ENCODE results near the gene ADRA2C.

Gene ADRA2C

DNA sequence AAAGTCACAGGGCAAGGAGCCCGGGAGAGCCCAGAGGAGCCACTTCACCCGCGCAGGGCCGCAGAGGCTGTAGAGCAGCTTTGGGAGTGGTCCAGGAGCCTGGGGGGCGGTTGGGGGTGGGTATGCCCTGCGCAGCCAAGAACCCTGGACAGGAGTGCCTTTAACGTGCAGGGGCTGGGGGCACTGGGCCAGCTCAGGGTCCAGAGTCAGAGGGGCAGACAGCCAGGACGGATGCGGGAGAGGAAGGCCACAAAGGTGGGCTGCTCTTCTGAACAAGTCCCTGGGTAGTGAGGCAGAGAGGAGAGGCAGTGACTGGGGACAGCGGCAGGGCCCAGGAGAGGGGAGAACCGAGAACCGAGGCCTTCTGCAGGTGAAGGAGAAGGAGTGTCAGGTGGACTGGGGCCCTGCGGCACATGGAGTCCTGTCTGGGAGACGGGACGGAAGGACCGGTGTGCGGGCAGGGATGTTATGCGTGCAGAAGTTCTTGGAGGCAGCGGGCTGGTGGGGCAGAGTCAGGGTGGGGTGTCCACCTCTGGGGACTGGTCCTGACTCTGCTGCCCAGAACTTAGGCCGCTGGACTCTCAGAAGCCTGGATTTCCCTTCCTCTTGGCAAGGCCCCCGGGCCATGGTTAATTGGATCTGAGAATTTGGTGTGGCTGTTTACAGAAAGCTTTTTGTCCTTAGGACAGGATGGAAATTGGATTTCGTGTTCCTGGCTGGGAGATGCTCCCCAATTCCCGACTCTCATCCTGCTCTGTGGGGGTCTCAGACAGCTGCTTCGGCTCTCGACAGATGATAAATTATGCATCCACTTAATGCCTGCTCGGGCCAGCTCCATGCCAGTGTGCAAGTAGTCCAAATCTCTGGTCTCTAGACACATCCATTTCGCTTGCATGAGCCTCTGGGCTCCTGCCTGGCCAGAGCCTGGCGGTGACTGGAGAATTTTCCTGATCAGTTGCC lies 31.9 kb downstream of the ADRA2C start:
- no peak for DNase-seq (ENCODE audit: low read depth in 2 of 2)

DNA sequence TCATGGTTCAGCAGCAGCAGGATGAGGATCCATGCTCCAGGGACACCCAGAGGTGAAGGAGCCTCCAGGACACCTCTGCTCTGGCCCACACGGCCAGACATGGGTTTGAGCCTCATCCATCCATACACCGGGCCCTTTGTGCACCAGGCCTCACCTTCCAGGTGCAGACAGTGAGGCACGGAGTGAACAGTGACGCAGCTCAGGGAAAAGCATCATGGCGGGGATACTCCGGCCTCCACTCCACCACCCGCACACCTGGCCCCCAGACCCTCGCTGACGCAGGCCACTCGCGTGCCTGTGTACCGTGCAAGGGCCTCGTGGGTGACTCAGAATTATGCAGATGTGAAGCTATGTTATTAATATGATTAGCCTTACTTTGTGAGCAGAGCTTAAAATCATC lies 33.3 kb downstream of the ADRA2C start:
- DNase-seq (ENCODE audit: low read depth in 2 of 2): no peak

DNA sequence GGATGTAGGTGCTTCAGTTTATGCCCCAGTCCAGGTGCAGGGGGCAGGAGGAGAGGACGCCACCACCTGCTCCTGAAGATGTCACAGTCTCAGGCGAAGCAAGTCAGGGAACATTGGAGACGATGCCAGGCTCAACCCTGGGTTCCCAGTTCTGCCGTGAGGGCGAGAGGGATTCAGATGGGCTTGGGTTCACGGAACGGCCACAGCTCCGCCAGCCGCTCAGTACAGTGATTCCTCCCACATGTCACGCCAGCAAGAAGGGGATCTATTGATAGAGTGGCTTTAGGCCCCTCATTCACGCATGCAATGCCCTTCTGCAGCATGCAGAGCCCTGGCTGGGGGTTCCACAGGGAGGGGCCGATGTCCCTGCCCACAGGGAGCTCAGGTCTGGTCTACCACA lies 34.2 kb downstream of the ADRA2C start:
- DNase-seq (ENCODE audit: low read depth in 2 of 2): no peak

DNA sequence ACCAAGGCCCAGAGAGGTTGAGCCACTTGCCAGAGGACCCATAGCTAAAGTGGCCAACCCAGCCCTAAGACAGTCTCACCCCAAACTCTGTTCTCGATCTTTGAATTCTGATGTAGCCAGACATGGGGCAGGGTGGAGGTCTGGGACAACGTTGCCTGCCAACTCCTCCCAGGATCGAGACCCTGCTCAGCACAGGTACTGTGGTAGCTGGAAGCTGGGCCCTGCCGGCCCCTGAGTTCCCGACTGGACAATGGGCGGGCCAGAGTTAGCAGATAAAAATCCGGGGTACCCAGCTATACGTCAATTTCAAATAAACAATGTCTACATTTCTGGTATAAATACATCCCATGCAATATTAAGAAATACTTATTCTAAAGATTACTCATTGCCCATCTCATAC lies 35.3 kb downstream of the ADRA2C start:
- no peak for DNase-seq (ENCODE audit: low read depth in 2 of 2)

DNA sequence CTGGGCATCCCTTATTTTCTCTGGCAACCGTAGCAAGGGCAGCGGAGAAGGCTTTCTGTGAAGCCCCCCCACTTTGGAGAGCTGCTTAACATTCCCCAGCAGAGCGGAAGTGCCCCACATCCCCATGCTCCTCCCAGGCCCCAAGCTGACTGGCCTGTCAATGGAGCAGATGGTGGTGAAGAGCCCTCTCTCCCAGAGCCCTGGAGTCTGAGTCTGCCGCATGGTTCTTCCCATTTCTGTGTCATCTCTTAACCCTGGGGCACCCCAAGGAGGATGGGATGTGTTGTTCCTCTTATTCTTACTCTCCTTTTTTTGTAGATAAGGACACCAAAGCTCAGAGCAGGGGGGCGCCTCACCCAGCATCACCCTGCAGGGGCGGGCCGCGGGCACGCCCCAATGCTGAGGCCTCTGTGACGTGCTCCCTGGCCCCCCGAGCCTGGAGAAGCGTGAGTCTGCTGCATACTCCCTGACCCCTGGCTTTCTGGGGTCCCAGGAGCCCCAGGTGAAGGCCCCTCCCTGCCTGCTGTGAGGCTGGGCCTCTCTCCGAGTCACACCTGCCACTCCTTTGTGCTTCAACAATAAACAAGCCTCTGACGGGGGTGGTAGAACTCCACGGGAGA lies 35.9 kb downstream of the ADRA2C start:
- no peak for DNase-seq (ENCODE audit: low read depth in 2 of 2)

DNA sequence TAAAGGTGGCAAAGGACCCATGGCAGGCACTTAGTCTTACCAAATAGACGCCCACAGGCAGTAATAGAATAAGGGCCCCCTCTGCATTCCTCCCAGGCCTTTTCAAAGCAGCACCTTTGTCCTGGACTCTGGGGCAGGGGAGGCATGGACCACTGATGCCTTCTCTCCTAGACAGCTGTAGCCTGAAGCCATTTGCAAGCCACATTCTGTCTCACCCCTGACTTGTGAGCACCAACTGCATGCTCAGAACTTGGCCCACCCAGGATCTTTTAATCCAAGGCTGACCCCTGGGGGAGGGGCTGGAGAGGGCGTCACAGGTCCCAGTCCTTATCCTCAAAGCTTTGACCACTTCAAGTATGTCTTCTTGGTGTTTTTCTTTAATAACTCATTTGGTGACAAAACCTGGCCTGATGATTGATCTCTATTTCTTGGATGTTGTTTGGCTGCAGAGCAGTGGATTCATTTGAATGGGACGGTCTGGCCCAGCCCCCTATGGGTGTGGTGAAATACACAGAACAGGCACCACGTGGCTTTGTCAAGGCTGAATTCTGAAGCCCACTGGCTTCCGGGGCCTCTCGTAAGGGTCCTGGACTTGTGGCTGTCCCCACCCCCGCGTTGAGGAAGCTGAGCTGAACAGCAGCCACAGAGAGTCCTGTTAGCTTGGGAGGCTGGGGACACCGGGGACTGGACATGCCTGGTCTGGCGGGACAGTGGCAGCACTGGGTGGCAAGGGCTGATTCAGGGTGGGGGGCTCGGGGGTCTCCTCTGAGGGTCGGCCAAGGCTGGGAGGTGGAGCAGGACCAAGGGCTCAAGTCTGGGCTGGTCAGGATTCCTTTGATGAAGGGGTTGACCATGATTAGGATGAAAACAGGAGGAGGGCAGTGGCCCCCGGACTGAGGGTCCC lies 36.6 kb downstream of the ADRA2C start:
- DNase-seq (ENCODE audit: low read depth in 2 of 2): no peak

DNA sequence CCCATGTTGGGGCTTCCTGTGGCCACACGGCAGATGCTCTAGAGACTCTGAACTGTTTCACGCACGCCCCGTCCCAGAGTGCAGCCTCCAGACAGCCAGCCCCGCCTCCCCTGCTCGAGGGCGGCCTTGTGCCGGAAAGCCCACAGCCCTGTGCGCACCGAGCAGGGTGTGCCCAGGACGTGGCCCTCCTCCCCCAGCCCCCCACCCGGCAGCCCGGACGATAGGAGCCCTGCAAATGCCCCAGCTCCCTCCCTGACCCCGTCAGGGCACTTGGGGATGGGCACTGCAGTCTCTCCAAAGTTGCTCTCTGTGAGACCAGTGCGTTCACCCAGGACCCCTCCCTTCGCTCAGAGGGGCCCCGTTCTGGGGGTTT lies 37.3 kb downstream of the ADRA2C start:
- DNase-seq (ENCODE audit: low read depth in 2 of 2): no peak

DNA sequence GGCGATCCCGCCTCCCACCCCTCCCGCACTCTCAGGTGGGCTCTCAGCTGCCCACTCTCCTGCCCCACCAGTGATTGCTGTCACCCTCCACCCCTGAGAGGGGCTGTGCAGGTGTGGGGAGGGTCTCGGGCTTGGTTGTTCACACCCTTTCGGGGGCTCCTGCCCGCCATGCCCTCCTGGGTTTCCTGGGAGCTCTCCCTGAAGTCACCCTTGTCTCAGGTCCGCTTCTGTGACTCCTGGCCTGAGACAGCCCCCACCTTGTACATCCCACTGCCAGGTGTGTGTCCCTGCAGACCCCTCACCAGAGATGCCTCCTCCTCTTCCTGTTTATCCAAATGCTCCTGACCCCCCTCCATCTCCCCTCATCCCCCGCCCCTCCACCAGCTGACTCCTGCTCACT lies 37.8 kb downstream of the ADRA2C start:
- DNase-seq (ENCODE audit: low read depth in 2 of 2): no peak

DNA sequence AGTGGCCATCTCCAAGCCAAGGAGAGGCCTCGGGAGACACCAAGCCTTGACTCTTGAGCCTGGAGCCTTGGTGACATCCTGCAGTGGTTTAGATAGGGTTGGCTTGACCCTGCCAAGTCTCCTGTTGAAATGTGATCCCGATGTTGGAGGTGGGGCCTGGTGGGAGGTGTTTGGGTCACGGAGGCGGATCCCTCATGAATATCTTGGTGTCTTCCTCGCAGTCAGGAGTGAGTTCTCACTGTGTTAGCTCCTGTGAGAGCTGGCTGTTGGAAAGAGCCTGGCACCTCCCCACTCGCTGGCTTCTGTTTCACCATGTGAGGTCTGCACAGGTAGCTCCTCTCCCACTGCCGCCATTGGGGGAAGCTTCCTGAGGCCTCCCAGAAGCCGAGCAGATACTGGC lies 38.8 kb downstream of the ADRA2C start:
- DNase-seq (ENCODE audit: low read depth in 2 of 2): no peak

DNA sequence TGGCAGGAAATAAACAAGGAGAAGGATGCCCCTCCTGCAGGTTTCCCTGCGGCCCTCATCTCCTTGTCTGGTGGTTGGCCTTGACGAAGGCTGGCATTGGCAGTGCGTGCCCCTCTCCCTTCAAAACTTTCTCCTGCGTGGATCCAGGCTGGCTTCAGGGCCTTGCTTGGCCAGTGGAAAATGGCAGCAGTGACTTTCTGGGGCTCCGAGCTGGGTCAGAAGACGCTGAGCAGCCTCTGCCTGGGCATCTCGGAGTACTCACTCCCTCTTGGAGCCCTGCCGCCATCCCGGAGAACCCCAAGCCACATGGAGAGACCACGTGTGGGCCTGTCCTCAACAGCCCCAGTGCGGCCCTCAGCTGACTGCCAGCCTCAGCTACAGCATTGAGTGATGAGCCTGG lies 39.5 kb downstream of the ADRA2C start:
- no peak for DNase-seq (ENCODE audit: low read depth in 2 of 2)

DNA sequence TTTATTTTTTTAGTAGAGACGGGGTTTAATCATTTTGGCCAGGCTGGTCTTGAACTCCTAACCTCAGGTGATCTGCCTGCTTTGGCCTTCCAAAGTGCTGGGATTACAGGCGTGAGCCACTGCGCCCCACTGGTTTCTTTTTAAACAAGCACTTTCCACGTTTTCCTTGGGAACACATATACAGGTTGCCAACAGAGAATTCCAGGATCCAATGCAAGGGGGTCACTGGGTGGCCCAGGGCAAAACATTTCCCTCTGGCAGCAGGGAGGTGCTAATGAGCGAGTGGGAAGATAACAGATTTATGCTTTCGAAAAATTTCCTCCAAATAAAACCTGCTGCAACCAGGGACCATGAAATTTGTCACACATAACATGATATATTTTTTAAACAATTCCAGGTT lies 41.1 kb downstream of the ADRA2C start:
- no peak for DNase-seq (ENCODE audit: low read depth in 2 of 2)

DNA sequence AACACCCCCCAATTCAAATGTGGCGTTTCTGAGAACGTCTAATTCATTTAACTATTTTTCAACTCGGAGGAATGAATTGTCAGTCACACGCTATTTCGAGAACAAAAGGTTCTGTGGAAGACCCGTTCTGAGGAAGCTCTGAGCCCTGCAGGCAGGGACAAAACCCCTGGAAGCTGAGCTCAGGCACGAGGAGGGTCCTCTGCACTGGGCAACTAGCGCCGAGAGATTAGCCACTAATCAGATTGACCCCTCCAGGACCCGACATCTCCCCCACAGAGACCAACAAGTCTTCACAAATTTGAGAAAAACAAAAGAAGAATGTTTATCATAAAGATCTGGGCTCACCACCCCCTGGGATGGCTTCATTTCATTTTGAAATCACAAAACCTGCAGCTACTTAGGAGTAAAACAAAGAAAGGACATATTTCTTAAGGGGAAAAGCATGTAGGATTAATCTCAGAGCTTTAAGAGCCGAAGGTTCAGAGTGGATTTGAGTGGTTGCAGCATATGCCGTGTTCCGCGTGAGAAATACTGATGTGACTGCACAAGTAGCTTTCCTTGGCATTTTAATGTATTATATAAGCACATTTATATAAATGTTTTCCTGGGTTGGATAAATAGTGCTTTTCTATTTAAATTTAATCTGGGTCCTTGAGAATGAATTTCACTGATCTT lies 41.8 kb downstream of the ADRA2C start:
- no peak for DNase-seq (ENCODE audit: low read depth in 2 of 2)

DNA sequence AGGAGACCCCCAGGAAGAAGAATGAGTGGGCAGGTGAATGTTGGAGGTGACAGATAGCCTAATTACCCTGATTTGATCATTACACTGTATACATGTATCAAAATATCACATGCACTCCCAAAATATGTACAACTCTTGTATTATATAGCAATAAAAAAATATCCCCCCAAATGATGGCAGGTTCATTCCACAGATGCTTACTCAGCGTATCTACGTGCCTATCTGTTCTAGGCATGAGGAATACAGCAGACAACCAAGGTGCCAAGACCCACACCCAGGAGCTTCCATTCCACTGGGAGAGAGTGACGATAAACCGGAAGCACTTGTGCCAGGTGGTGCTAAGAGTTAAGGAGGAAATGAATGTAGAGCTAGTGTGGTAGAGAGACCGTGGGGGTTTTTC lies 42.4 kb downstream of the ADRA2C start:
- no peak for DNase-seq (ENCODE audit: low read depth in 2 of 2)

DNA sequence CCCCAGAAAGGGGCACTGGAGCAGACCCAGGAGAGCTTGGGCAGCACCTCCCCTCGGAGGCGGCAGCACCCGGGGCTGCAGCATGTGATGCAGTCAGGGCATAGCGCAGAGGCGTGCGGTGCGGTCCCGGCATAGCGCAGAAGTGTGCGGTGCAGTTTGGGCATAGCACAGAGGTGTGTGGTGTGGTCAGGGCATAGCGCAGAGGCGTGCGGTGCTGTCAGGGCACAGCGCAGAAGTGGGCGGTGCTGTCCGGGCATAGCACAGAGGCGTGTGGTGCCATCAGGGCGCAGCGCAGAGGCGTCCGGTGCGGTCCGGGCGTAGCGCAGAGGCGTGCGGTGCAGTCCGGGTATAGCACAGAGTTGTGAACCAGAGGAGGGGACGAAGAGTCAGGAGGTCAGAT lies 42.8 kb downstream of the ADRA2C start:
- no peak for DNase-seq (ENCODE audit: low read depth in 2 of 2)

DNA sequence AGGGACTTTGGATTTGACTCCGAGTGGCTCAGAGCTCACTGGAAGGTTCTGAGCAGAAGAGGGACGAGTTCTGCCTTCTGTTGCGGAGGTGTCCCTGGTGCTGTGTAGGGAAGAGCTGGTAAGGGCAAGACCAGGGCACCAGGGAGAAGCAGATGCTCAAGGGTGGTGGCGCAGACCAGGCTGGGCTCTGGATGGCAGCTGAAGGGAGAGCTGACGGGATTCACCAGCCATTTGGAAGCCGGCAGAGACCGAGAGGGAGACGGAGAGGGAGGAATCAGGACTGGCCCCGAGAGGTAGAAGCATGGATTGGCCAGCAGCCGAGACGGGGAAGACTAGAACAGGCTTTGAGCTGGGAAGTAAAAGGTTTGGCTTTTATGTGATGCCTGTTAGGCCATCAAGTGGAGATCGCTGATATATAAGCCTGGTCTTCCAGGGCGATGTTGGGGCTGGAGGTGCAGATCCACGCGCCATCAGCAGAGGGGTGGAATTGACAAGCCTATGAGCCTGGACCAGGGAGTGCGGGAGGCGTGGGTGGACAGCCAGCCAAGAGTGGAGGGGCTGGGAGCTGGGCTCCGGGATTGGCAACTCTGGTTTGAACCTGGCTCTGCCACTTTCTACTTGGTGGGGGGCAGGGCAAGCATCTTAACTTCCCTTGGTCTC lies 43.4 kb downstream of the ADRA2C start:
- DNase-seq (ENCODE audit: low read depth in 2 of 2): no peak

DNA sequence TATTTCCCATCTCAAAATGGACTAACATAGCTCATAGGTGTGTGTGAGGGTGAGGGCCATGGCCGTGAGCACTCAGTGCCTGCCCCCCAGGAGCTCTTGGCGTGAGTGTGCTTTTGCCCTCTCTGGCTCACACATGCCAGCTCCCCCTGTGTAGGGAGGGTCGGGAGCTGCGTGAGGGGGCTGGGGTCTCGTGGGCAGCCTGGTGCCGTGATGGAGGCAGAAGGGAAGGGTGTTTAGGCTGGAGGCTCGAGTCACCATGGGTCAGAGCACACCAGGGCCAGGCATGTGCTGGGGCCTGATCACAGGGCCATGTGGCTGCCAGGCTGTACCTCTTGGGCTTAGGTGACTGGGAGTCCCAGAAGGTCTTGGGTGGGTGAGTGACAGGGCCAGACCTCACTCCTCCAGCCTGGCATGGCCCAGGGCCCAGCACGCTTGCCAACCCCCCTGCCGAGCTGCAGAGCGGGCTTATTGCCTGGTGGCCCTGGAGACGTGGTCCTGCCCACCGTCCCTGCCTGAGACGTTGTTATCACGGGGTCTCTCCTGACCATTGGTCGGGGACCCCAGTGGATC lies 44.0 kb downstream of the ADRA2C start:
- no peak for DNase-seq (ENCODE audit: low read depth in 2 of 2)

DNA sequence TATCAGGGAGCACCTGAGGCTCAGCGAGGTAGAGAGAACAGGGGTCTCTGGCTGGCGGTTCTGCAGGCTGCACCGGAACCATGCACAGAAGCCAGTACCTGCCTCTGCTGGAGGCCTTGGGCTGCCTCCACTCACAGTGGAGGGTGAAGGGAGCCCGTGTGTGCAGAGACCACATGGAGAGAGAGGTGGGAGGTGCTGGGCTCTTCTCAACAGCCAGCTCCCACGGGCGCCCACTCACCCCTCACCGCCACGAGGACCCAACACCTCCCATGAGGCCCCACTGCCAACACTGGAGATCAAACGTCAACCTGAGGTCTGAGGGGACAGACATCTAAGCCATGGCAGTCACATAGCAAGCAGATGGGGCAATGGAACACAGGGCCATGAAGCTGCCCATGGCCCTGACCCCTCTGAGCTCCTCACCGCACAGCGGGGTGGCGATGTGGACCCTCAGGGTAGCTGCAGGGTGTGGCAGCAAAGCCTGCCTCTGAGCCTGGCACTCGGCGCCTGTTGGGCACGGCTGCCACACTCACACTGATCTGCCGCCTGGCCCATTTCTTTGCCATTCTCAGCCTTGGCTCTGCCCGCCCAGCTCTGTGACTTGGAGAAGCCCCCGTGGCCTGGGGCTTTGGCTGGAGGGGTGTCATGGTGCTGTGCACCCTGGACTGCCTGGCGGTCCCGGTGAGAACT lies 44.8 kb downstream of the ADRA2C start:
- no peak for DNase-seq (ENCODE audit: low read depth in 2 of 2)

DNA sequence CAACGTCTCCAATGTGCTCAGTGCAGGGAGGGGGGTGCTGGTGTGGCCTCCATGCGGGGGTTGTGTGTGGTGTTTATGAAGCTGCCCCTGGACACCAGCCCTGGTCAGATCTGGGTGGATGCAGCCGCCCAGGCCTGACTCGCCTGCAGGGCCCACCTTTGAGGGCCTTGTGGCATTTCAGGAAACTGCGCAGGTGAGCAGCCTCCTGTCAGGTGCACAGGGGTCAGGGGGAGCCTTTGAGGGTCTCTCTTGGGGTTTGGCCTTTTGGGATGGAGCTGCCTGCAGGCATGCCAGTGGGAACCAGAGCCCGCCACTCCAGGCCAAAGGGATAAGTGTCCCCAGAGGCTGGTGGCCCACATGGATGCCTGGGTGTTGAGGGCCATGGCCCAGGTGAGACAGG lies 45.4 kb downstream of the ADRA2C start:
- DNase-seq (ENCODE audit: low read depth in 2 of 2): no peak

DNA sequence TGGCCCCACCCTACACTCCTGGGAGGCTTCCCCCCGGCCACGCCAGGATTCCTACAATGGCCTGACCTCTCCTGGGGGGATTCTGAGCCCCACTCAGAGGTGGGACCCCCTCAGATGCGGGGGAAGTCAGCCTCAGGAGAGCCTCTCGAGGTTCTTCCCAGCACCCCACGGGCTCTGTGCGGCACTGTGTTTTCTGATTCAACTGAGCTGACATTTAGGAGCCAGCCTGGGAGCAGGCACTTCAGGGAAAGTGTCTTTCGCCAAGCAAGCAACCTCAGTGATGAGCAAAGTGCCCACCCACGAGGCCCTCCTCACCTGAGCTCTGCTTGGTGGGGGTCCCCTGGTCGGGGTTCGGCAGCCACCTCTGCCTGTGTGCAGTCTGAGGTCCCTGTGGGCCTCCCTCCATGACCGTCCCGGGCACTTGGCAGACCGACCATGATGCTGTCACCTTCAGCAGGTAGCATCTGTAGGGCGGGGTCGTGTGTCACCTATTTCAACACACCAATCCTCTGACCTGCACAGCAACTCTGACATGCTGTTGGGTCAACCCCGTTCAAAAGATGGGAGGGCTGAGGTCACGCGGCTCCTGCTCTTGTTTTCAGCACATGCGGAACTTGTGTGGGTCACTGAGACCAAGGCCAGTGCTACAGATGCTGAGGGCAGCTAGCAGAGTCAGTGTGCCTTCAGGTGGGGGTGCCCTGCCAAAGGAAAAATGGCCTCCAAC lies 46.2 kb downstream of the ADRA2C start:
- no peak for DNase-seq (ENCODE audit: low read depth in 2 of 2)
